GM18502 (cell line): ENCODE results near the gene ELK1.
A peak's percentile ranks its signal among the peaks of the same experiment; 100 is the strongest.

Experiments
- ATAC-seq: cut with Tn5 transposase; IDR thresholded peaks from one replicate; pipeline ENCODE4 v1.9.1; 2021; ENCODE audit warnings: mild to moderate bottlenecking; ENCODE audit not compliant: unreplicated experiment, poor library complexity

Gene ELK1

GRCh38 chrX:47646636-47647035, 3.7 kb downstream of the ELK1 start:
- no peak for ATAC-seq

GRCh38 chrX:47645530-47645929, 4.8 kb downstream of the ELK1 start:
- no peak for ATAC-seq

GRCh38 chrX:47644557-47645091, 5.7 kb downstream of the ELK1 start:
- no peak for ATAC-seq

- no peak for ATAC-seq
Observed at GRCh38 chrX:47643926-47644325, 6.4 kb downstream of the ELK1 start.

- no peak for ATAC-seq
Observed at GRCh38 chrX:47638816-47639215, 11.5 kb downstream of the ELK1 start.

- ATAC-seq: peak; percentile 97
Observed at GRCh38 chrX:47637546-47638195, 12.7 kb downstream of the ELK1 start.

GRCh38 chrX:47634871-47635575, 15.3 kb downstream of the ELK1 start:
- ATAC-seq: no peak

GRCh38 chrX:47633689-47634590, 16.4 kb downstream of the ELK1 start:
- ATAC-seq: no peak

GRCh38 chrX:47632666-47633065, 17.7 kb downstream of the ELK1 start:
- ATAC-seq: no peak

- no peak for ATAC-seq
Observed at GRCh38 chrX:47631676-47632075, 18.7 kb downstream of the ELK1 start.

- ATAC-seq: no peak
Observed at GRCh38 chrX:47629419-47630200, 20.8 kb downstream of the ELK1 start, which contains the start of gene CFP. TSS of gene CFP (minus strand) at chrX:47629930. CDS start at chrX:47629844, 86 bp downstream.

GRCh38 chrX:47628982-47629381, 21.4 kb downstream of the ELK1 start:
- no peak for ATAC-seq

GRCh38 chrX:47625365-47625764, 25.0 kb downstream of the ELK1 start:
- no peak for ATAC-seq

- no peak for ATAC-seq
Observed at GRCh38 chrX:47623540-47624027, 26.8 kb downstream of the ELK1 start.

GRCh38 chrX:47621851-47622250, 28.5 kb downstream of the ELK1 start:
- no peak for ATAC-seq

- no peak for ATAC-seq
Observed at GRCh38 chrX:47620303-47620685, 30.1 kb downstream of the ELK1 start.

GRCh38 chrX:47619486-47620302, 30.7 kb downstream of the ELK1 start, which contains the start of gene SYN1:
TSS of gene SYN1 (minus strand) at chrX:47619857. CDS start at chrX:47619728, 129 bp downstream.
- peak; percentile 68 for ATAC-seq

- ATAC-seq: no peak
Observed at GRCh38 chrX:47618923-47619485, 31.4 kb downstream of the ELK1 start.
